OCI-LY3 (cell line): ENCODE data around the gene ZDHHC16.

Experiments
- EZH2phosphoT487 ChIP-seq: fragments of 200-600 bp; shearing (Covaris generic); IDR thresholded peaks from 2 replicates; pipeline ENCODE4 v1.6.1; 2018; ENCODE audit warnings: antibody characterized with exemption, mixed run types, low read depth
- TF ChIP-seq, protein P1 (sequence below): fragments of 200-600, 300-600 bp; sonication (generic); IDR thresholded peaks from 2 replicates; pipeline ENCODE4 v1.5.1; 2014; ENCODE audit warnings: antibody characterized with exemption, low read length, low read depth

DNA sequence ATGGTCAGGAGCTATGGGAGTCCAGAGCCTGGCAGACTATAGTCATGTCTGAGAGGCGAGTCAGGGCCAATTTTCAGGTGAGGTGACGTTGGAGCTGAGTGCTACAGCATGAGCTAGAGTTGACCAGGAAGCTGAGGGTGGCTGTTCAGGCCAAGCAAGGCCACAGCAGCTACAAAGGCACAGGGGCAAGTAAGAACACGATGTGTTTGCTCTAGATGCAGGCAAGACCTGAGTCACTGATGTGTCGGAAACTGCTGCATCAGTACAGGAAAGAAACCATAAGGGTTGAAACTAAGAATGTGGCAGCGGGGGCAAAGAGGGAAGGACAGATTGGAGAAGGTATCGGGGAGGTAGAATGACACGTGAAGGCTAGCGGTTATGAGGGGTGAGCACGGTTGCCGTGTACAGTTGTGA is 33.1 kb upstream of the ZDHHC16 start:
- TF ChIP-seq, protein P1, sequence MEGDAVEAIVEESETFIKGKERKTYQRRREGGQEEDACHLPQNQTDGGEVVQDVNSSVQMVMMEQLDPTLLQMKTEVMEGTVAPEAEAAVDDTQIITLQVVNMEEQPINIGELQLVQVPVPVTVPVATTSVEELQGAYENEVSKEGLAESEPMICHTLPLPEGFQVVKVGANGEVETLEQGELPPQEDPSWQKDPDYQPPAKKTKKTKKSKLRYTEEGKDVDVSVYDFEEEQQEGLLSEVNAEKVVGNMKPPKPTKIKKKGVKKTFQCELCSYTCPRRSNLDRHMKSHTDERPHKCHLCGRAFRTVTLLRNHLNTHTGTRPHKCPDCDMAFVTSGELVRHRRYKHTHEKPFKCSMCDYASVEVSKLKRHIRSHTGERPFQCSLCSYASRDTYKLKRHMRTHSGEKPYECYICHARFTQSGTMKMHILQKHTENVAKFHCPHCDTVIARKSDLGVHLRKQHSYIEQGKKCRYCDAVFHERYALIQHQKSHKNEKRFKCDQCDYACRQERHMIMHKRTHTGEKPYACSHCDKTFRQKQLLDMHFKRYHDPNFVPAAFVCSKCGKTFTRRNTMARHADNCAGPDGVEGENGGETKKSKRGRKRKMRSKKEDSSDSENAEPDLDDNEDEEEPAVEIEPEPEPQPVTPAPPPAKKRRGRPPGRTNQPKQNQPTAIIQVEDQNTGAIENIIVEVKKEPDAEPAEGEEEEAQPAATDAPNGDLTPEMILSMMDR, result no peak
- no peak for TF ChIP-seq EZH2phosphoT487
